GM21367 (cell line): ENCODE results near the gene SIX1.

ENCODE experiments used
- ATAC-seq: cut with Tn5 transposase; IDR thresholded peaks from one replicate; pipeline ENCODE4 v1.9.1; 2021; ENCODE audit not compliant: unreplicated experiment

The SIX1 gene

GRCh38 chr14:60648934-60649874, at the start of gene SIX1:
Gene SIX1, minus strand, starts transcription at chr14:60649477. Its CDS starts 288 bp downstream, at chr14:60649189.
- ATAC-seq: no peak

- no peak for ATAC-seq
These were observed 46.0 kb upstream of the SIX1 start for GRCh38 chr14:60695327-60695726.

- no peak for ATAC-seq
These were observed 42.3 kb upstream of the SIX1 start for GRCh38 chr14:60691383-60692113.

- ATAC-seq: no peak
These were observed 37.6 kb upstream of the SIX1 start for GRCh38 chr14:60686865-60687264.

- ATAC-seq: no peak
These were observed 34.9 kb upstream of the SIX1 start for GRCh38 chr14:60684203-60684602.

DNA sequence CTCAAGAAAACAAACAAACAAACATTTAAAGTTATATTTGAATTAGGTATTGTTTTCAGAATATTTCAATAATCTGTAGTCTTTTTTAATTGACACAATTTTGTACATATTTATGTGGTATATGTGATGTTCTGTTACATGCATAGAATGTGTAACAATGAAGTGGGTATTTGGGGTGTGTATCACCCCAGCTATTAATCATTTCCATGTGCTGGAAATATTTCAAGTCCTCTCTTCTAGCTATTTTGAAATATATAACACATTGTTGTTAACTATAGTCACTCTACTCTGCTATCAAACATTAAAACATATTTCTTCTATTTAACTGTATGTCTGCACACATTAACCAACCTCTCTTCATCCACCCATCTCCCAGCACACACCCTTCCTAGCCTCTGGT, 32.0 kb upstream of the SIX1 start:
- no peak for ATAC-seq

DNA sequence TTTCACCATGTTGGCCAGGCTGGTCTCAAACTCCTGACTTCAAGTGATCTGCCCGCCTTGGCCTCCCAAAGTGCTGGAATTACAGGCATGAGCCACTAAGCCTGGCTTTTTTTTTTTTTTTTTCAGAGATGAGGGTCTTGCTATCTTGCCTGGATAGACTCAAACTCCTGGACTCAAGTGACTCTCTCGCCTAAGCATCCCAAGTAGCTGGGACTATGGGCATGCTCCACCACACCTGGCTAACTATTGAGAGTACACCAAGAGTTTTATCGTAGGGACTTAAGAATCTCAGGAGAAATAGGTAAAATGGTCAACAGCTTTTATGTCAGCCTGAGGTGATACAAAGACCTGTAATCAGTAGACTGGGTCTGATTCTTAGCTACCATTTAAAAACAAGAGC, 31.2 kb upstream of the SIX1 start:
- ATAC-seq: no peak

GRCh38 chr14:60679566-60680258, 30.4 kb upstream of the SIX1 start:
- no peak for ATAC-seq

- ATAC-seq: no peak
These were observed 28.4 kb upstream of the SIX1 start for GRCh38 chr14:60677701-60678100.

DNA sequence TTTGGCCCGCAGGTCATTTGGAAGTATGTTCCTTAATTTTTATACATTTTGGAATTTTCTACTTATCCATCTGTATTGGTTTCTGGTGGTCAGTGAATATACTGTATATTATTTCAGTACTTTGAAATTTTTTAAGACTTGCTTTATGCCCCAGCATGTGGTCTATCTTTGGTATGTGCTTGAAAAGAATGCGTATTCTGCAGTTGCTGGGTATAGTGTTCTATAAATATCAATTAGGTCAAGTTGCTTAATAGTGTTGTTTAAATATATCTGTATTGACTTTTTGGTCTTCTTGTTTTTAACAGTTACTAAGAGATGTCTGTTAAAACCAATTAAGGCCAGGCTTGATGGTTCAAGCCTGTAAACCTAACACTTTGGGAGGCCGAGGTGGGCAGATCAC, 21.7 kb upstream of the SIX1 start:
- no peak for ATAC-seq

DNA sequence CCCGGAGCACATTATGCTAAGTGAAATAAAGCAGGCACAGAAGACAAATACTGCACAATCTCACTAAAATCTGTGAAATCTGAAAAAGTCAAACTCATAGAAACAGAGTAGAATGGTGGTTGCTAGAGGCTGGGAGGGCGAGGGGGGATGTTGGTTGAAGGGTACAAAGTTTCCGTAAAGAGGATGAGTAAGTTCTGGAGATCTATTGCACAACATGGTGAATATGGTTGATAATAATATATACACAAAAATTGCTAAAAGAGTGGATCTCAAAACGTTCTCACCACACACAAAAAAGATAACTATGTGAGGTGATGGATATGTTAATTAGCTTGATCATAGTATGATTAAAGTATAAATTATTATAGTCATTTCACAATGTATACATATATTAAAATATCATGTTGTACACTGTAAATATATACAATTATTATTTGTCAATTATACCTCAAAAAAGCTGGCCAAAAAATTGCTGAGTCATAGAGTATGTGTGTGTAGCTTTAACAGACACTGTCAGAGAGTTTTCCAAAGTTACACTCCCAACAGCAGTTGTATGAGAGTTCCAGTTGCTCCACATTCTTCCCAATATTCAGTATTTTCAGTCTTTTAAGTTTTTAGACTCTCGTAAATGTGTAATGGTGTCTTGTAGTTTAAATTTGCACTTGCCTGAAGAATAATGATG, 19.3 kb upstream of the SIX1 start:
- ATAC-seq: no peak

DNA sequence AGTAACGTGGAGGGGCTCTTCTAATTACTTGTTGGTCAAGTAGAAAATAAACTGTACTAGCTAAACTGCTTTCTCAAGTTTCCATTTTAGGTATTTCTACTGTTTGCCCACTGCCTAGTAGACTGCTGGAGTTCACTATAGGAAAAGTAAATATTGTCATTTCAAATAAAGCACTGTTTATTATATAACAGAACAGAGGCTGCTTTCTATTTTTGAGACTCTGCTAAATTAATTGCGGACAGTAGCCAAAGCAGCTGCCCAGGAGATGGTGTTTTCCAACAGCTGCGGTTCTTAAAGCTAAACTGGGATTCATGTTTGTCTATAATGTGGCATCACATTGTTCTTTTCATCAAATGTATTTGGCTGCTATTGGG, 15.9 kb upstream of the SIX1 start:
- ATAC-seq: no peak

DNA sequence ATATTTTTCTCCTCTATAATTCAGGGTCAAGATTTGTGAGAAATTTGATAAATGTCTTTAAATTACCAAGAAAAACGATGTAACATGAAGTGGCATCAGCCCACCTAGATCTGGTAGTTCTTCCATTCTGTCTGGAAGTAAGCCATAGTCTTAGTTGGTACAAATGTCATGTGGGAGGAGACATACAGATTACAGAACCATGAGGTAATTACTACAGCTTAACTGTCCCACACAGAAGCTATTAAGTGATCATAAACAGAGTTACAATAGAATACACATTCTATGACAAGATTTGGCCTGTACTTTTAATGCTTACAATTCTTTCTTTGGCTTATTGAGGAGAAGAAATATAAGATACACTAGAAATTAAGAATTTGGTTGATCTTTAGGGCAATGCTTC, 13.7 kb upstream of the SIX1 start:
- no peak for ATAC-seq

DNA sequence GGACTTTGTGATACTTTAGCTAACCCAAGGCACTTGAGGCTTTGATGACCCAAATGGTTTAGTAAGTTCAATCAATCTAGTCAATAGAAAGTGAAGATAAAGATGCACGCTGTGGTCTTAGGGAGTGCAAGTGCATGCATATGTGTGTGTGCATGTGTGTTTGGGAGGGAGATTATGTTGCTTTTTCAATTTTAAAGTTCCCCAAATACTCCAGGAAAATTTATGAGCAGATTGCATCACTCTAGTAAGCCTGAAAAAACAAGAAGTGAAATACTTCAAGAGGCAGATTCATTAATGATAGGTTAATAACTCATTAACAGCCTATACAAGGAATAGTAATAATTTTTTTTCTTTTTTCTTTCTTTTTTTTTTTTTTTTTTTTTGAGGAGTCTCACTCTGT, 12.4 kb upstream of the SIX1 start:
- no peak for ATAC-seq

DNA sequence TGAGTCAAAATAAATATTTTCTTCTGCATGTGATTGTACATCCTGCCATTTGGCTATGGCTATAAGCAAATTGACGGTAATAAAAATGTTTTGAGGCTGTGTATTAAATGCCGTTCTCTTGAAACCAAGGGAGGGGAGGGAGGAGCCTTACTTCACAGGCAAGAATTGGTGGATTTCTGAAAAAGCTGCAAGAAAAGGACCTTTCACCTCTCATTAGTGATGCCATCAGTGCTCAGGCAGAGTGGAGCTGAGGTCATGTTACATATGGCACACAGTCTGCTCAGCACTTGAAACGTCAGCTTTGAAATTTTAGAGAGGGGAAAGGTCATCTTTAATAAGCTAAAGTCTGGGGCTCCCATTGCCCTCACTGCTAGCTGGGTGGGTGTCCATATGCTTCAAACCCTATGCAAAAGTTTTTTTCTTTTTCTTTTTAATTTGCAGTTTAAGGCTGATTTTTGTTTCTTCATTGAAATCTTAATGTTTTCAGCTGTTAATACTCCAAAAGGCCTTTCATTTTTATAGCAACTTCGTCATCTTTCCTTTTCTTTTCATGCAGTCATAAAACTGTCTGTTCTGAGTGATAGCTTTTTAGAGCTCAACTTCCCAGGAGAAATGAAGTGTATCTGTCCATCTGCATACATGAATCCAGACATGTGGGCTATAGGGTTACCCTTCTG, 9.8 kb upstream of the SIX1 start:
- ATAC-seq: no peak

DNA sequence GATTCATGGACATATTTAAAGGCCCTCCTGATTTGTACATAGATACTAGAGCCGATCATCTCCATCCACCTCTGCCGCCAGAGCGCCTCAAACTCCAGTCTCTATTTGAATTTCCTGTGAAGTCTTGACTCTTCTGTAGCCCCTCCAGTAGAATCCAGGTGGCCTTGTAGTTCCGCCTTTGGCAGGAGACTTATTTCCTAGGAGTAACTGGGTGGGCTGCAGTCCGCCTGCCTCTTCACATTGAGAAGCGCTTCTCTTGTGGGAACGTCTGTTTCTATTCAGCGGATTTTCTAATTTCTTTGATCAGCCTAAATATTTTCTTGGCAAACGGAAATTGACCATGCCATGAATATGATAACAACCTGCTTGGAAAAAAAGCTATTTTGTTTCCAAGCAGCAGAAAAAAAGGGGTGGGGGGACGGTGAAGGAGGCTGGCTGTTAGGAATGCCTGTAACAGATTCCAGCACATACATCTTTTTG, 9.0 kb upstream of the SIX1 start:
- ATAC-seq: no peak

DNA sequence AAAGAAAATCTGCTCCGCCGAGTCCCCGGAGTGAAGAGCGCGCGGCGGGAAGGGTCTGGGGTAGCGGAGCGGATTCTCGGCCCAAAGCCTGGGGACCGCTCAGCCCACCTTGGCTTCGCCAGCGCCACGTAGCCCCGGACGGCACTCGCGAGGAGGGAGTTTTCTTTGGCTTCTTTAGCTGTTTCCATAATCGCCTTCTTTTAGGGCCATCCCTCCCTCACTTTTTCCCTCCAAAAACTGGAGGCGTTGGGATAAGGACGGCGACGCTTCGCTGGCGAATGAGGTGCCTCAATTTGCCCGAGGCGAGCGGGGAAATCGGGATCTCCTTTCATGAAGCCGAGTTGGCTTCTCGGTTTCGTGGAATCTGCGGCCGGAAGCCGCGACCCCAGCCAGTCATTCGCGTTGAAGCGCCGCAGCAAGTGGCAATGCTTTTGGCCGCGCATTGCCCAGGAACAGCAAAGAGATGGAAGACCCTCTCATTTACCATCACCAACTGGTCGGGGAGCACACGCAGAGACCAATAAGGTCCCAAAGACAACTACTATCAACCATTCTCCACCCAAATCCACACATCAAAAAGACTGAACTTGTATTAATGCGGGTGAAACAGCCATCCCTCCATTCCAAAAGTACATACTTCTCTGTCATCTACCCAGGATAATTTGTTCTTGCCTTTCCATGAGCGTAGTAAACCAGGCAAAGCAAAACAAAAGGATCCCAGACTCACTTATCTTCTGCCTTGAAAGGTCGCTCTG, 8.4 kb upstream of the SIX1 start:
- ATAC-seq: no peak

- peak; percentile 83 for ATAC-seq
These were observed 7.6 kb upstream of the SIX1 start for GRCh38 chr14:60656686-60657455.
